Measurements from ENCODE around the gene RAP2B. TPM values are rescaled to one million over a fixed set of nuclear protein-coding genes. Genes with fewer than 3 reads are reported as not detected.
A peak's percentile ranks its signal among the peaks of the same experiment; 100 is the strongest.

The RAP2B gene
- total and polyA plus RNA-seq, 10 donors = 5.3 to 31.0 (median 25.2) TPM

GRCh38 chr3:153158189-153158588, 3.8 kb upstream of the RAP2B start:
- H3K9me3 ChIP-seq = no peaks in the 10 kb centered on the region
- H3K36me3 ChIP-seq = no peaks in the 10 kb centered on the region
- H3K27me3 ChIP-seq (replicated peaks in 1 of 7) = no peaks in the 10 kb centered on the region
- peaks cover 0 to 16% (median 8%) of the 10 kb centered on the region in 6 donors for H3K4me1 ChIP-seq
- TF ChIP-seq POLR2A (IDR thresholded peaks at IDR 0.05) = no peak
- TF ChIP-seq, protein P1, sequence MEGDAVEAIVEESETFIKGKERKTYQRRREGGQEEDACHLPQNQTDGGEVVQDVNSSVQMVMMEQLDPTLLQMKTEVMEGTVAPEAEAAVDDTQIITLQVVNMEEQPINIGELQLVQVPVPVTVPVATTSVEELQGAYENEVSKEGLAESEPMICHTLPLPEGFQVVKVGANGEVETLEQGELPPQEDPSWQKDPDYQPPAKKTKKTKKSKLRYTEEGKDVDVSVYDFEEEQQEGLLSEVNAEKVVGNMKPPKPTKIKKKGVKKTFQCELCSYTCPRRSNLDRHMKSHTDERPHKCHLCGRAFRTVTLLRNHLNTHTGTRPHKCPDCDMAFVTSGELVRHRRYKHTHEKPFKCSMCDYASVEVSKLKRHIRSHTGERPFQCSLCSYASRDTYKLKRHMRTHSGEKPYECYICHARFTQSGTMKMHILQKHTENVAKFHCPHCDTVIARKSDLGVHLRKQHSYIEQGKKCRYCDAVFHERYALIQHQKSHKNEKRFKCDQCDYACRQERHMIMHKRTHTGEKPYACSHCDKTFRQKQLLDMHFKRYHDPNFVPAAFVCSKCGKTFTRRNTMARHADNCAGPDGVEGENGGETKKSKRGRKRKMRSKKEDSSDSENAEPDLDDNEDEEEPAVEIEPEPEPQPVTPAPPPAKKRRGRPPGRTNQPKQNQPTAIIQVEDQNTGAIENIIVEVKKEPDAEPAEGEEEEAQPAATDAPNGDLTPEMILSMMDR (IDR thresholded peaks at IDR 0.05 in 8 of 11, conservative IDR thresholded peaks at IDR 0.05 in 3 of 11) = no peak
- no peak for TF ChIP-seq POLR2AphosphoS5 (IDR thresholded peaks at IDR 0.05)
- 89 to 93% (median 92%) methylated on average over 4 of the region's 4 CpGs for WGBS, 5 donors
- intact Hi-C loops (cut with DNase I; ENCODE audit: low total_unique reads) = no loop called here
- H3K4me3 ChIP-seq = no peak overlapping the region
- no peak overlapping the region for H3K27ac ChIP-seq
- no peak for DNase-seq

DNA sequence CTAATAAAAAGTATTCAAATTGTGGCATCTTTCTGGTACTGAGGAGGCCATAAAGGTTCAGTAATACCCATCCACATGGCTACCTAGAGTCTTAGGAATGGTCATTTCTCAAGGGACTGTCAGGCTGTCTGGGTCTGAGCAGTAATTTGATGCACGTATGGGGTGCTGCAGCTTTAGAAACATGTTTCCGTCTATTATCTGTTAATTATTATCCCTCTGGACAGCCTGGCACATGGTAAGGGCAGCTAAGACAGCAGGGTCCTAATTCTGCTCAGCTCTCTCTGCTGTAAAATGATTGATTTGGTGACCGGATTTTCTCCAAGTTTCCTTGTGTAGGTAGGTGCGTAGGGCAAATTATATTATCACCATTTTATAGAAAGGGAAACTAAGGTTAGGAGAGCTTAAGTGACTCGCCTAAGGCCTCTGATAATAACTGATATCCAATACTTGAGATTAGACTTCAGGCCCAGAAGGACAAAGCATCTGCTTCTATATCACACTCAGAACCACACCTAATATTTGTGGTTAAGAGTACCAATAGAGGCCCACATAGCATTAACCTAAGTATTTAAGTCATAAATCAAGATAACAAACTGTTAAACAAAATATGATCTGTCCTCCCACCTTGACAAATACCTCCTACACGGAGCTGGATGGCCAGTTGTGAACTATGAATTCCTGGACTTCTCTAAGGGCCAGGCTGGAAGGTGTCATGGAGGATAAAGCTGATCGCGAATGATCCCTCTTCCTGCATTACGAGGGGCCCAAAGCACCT, 2.9 kb upstream of the RAP2B start:
- Histone ChIP-seq H3K4me3 (no peak overlapping the region), H3K36me3 (no peaks in the 10 kb centered on the region), H3K27me3 (replicated peaks in 1 of 7) (no peaks in the 10 kb centered on the region), H3K4me1 (peaks cover 5 to 25% (median 16%) of the 10 kb centered on the region in 6 donors), H3K27ac (peak overlapping the region in 1 of 8 donors; percentile 25), H3K9me3 (no peaks in the 10 kb centered on the region)
- TF ChIP-seq POLR2AphosphoS5 (IDR thresholded peaks at IDR 0.05) (no peak), POLR2A (IDR thresholded peaks at IDR 0.05) (no peak)
- TF ChIP-seq, protein P1 (IDR thresholded peaks at IDR 0.05 in 8 of 11, conservative IDR thresholded peaks at IDR 0.05 in 3 of 11) = no peak
- intact Hi-C loops (cut with DNase I; ENCODE audit: low total_unique reads) = no loop called here
- 88 to 96% (median 94%) methylated on average over 9 of the region's 9 CpGs for WGBS, 5 donors
- DNase-seq = no peak

DNA sequence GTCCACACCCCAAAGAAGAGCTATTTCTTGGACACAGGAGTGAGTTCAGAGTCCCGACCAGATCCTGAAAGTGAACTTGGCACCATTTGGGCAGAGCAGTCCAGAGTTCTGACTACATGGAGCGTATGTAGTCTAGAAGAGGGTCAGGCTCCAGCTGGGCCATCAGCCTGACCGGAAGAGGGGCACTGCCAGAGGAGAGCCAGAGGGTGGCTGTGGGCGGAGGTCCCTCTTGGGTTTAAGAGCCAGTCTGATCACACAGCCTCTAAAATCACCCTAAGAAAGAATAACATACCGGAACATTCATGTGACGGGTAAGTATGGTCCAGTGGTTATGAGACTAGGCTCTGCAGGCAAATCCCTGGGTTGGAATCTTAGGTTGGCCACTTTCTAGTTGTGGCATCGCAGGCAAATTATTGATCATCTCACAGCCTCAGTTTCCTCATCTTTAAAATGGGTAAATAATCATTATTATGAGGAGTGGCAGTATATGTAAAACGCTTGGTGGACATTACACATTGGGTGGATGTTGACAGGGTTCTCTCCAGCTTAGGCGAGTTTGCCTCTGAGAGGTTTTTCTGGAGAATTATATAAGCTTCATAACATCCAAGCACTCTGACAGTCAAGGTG, 2.1 kb upstream of the RAP2B start:
- no peaks in the 10 kb centered on the region for H3K36me3 ChIP-seq
- intact Hi-C loops (cut with DNase I; ENCODE audit: low total_unique reads) = loop anchor here (10.0 kb wide), 1 partner anchor 445 kb away; no protein-coding TSS in a partner anchor
- no peaks in the 10 kb centered on the region for H3K9me3 ChIP-seq
- TF ChIP-seq POLR2A (IDR thresholded peaks at IDR 0.05) = no peak
- TF ChIP-seq, protein P1 (IDR thresholded peaks at IDR 0.05 in 8 of 11, conservative IDR thresholded peaks at IDR 0.05 in 3 of 11) = no peak
- no peak for TF ChIP-seq POLR2AphosphoS5 (IDR thresholded peaks at IDR 0.05)
- H3K4me3 ChIP-seq = peak overlapping the region; percentile 76 to 99 (median 88)
- H3K4me1 ChIP-seq = peaks cover 8 to 33% (median 24%) of the 10 kb centered on the region in 6 donors
- WGBS, 5 donors = 80 to 83% (median 82%) methylated on average over 9 of the region's 9 CpGs
- peak overlapping the region; percentile 76 to 96 (median 94) for H3K27ac ChIP-seq
- DNase-seq = peak; percentile 81
- H3K27me3 ChIP-seq (replicated peaks in 1 of 7) = no peaks in the 10 kb centered on the region
